T-cell (primary cell): ENCODE data around the gene TJP1. TPM values are rescaled to one million over a fixed set of nuclear protein-coding genes. Genes with fewer than 3 reads are reported as not detected.
"Not testable (repeated sequence)": the region's sequence is repeated elsewhere in the genome, so short reads cannot be mapped to it uniquely, and the experiment has no call there.

Experiments
- ATAC-seq, 4 experiments: fragments of 200-7000 bp in 3 of 4; fragments of 150-1000 bp in 1 of 4; cut with Tn5 transposase; replicated peaks in 1 of 4; 1 replicate in 3 of 4; 2 replicates in 1 of 4; pipeline ENCODE4 v1.10.0; 2021; ENCODE audit warnings: moderate library complexity in 3 of 4, mild to moderate bottlenecking in 2 of 4, moderate number of reproducible peaks in 1 of 4
- CTCF ChIA-PET, 2 donors: fragments of 300-600 bp; sonication (Branson Sonifier 250); formaldehyde crosslinking; loops; one replicate each; lab custom pipeline; 2022; ENCODE audit warnings: antibody characterized with exemption in 2 of 2; lab: Charles Lee
- POLR2A ChIA-PET, 2 donors: fragments of 300-600 bp; sonication (Branson Sonifier 250); formaldehyde crosslinking; loops; one replicate each; lab custom pipeline; 2022; ENCODE audit warnings: antibody characterized with exemption in 2 of 2; lab: Charles Lee
- DNase-seq, 35 experiments: peaks; one replicate each; pipeline versions ENCODE4 v3.0.0 to v3.0.0-alpha.2; 2013 to 2023
- H3K27ac ChIP-seq: one replicate; pipeline ENCODE4 v1.5.1; 2013; ENCODE audit warnings: low read length
- H3K27me3 ChIP-seq, 2 experiments: replicated peaks in 1 of 2; 1 replicate in 1 of 2; 2 replicates in 1 of 2; pipeline versions ENCODE4 v1.6.1 to v1.7.0; 2013; ENCODE audit warnings: low read length in 1 of 2, mixed read lengths in 1 of 2; ENCODE audit not compliant: control insufficient read depth in 2 of 2, insufficient read depth in 2 of 2; ENCODE audit errors: extremely low read depth in 1 of 2
- H3K36me3 ChIP-seq, 2 donors: 1 replicate in 1 of 2; 2 replicates in 1 of 2; pipeline versions ENCODE4 v1.6.1 to v1.7.0; 2013; ENCODE audit warnings: low read length in 1 of 2; ENCODE audit not compliant: control insufficient read depth in 2 of 2, insufficient read depth in 1 of 2; ENCODE audit errors: extremely low read depth in 1 of 2
- H3K4me1 ChIP-seq, 2 experiments: 1 replicate in 1 of 2; 2 replicates in 1 of 2; pipeline versions ENCODE4 v1.6.1 to v1.7.0; 2013; ENCODE audit warnings: low read length in 2 of 2, mixed read lengths in 1 of 2; ENCODE audit not compliant: insufficient read depth in 2 of 2, control insufficient read depth in 1 of 2; ENCODE audit errors: extremely low read depth in 1 of 2
- H3K4me3 ChIP-seq, 2 donors: 1 replicate in 1 of 2; 2 replicates in 1 of 2; pipeline versions ENCODE4 v1.5.1 to v1.7.0; 2013; ENCODE audit warnings: mild to moderate bottlenecking in 2 of 2, low read length in 1 of 2, moderate library complexity in 1 of 2; ENCODE audit not compliant: control insufficient read depth in 1 of 2; ENCODE audit errors: extremely low read depth in 1 of 2
- H3K9me3 ChIP-seq: 2 replicates; pipeline ENCODE4 v1.7.0; 2013
- H3K27ac Mint-ChIP-seq, 2 donors: one replicate each; pipeline ENCODE4 v1.8.0; 2020 to 2021; ENCODE audit warnings: mild to moderate bottlenecking in 2 of 2, mixed read lengths in 2 of 2
- H3K27me3 Mint-ChIP-seq, 2 donors: one replicate each; pipeline ENCODE4 v1.8.0; 2021 to 2022; ENCODE audit warnings: mixed read lengths in 2 of 2
- H3K36me3 Mint-ChIP-seq: one replicate; pipeline ENCODE4 v1.8.0; 2021; ENCODE audit warnings: mixed read lengths
- H3K4me1 Mint-ChIP-seq, 3 donors: one replicate each; pipeline ENCODE4 v1.8.0; 2020 to 2022; ENCODE audit warnings: mixed read lengths in 3 of 3, mild to moderate bottlenecking in 1 of 3
- H3K4me3 Mint-ChIP-seq, 3 donors: one replicate each; pipeline ENCODE4 v1.8.0; 2020 to 2022; ENCODE audit warnings: mild to moderate bottlenecking in 3 of 3, mixed read lengths in 3 of 3, moderate library complexity in 3 of 3
- H3K9me3 Mint-ChIP-seq, 3 donors: one replicate each; pipeline ENCODE4 v1.8.0; 2020 to 2022; ENCODE audit warnings: mixed read lengths in 3 of 3
- WGBS: methylation state at CpG from one replicate; pipeline ENCODE4 v1.1.5; 2013; ENCODE audit warnings: missing lambda C conversion rate; ENCODE audit not compliant: insufficient coverage; 5-methylcytosine and 5-hydroxymethylcytosine counted together
- total RNA-seq, 35 experiments: library from RNA in 6 of 35; stranded (reverse) in 6 of 35; fragments of 120-200 nt in 1 of 35; gene quantifications; one replicate each; pipeline versions ENCODE4 v1.2.1 to v1.2.4 and lab custom pipeline; 2013 to 2026

Gene TJP1
- total RNA-seq, 5 donors from 2014 or later (not counting 1 experiment from before 2014, with no cell fraction given) = 0.41 to 0.73 (median 0.53) TPM; not detected in 2

GRCh38 chr15:29665444-29666003, 156.7 kb downstream of the TJP1 start:
- Mint-ChIP-seq H3K36me3 (no peaks in the 10 kb centered on the region), H3K27ac (no peak overlapping the region), H3K9me3 (no peaks in the 10 kb centered on the region), H3K4me3 (no peak overlapping the region), H3K4me1 (no peaks in the 10 kb centered on the region), H3K27me3 (peaks cover 5 to 14% of the 10 kb centered on the region in 2 donors)
- H3K4me3 ChIP-seq = no peak overlapping the region
- H3K4me1 ChIP-seq = no peaks in the 10 kb centered on the region
- ChIA-PET CTCF (interaction anchor here in 1 of 2 donors (0.7 kb wide), 1 partner anchor 107 kb away, joined by 5 read pairs; no protein-coding TSS in a partner anchor), POLR2A (no interaction called here)
- no peaks in the 10 kb centered on the region for H3K9me3 ChIP-seq
- H3K36me3 ChIP-seq = no peaks in the 10 kb centered on the region
- ATAC-seq (no peak), DNase-seq (no peak)
- peaks cover 0 to 2% of the 10 kb centered on the region in 2 experiments for H3K27me3 ChIP-seq
- WGBS = 54% methylated on average over 3 of the region's 13 CpGs
- no peak overlapping the region for H3K27ac ChIP-seq

GRCh38 chr15:29664406-29664805, 157.9 kb downstream of the TJP1 start:
- DNase-seq (no peak), ATAC-seq (no peak)
- Mint-ChIP-seq H3K27me3 (peaks cover 5 to 10% of the 10 kb centered on the region in 2 donors), H3K4me1 (no peaks in the 10 kb centered on the region), H3K4me3 (no peak overlapping the region), H3K27ac (no peak overlapping the region), H3K36me3 (no peaks in the 10 kb centered on the region), H3K9me3 (no peaks in the 10 kb centered on the region)
- no peaks in the 10 kb centered on the region for H3K36me3 ChIP-seq
- no peak overlapping the region for H3K27ac ChIP-seq
- WGBS = 89% methylated on average over 3 of the region's 13 CpGs
- no peaks in the 10 kb centered on the region for H3K4me1 ChIP-seq
- no peaks in the 10 kb centered on the region for H3K27me3 ChIP-seq
- no peaks in the 10 kb centered on the region for H3K9me3 ChIP-seq
- ChIA-PET CTCF (no interaction called here), POLR2A (no interaction called here)
- H3K4me3 ChIP-seq = no peak overlapping the region

GRCh38 chr15:29657476-29657817, 164.8 kb downstream of the TJP1 start:
- POLR2A ChIA-PET = interaction anchor here in 1 of 2 donors (0.6 kb wide), 1 partner anchor 421 kb away, joined by 4 read pairs; no protein-coding TSS in a partner anchor
- not testable (repeated sequence) for ATAC-seq

GRCh38 chr15:29656636-29657475, 165.4 kb downstream of the TJP1 start:
- no peak overlapping the region for H3K27ac ChIP-seq
- no peak overlapping the region for H3K4me3 ChIP-seq
- no peaks in the 10 kb centered on the region for H3K9me3 ChIP-seq
- POLR2A ChIA-PET = interaction anchor here in 1 of 2 donors (0.5 to 0.6 kb wide), 2 partner anchors 36 to 420 kb away, joined by 3 to 4 read pairs; no protein-coding TSS in a partner anchor
- DNase-seq (no peak), ATAC-seq (no peak)
- CTCF ChIA-PET = no interaction called here
- H3K27me3 Mint-ChIP-seq = no peaks in the 10 kb centered on the region
- no peaks in the 10 kb centered on the region for H3K4me1 Mint-ChIP-seq
- no peak overlapping the region for H3K4me3 Mint-ChIP-seq
- H3K36me3 Mint-ChIP-seq = no peaks in the 10 kb centered on the region
- no peaks in the 10 kb centered on the region for H3K36me3 ChIP-seq
- H3K27ac Mint-ChIP-seq = no peak overlapping the region
- H3K27me3 ChIP-seq = no peaks in the 10 kb centered on the region
- H3K4me1 ChIP-seq = no peaks in the 10 kb centered on the region
- peaks cover 0 to 7% (median 3%) of the 10 kb centered on the region in 3 donors for H3K9me3 Mint-ChIP-seq
- 81% methylated on average over 22 of the region's 33 CpGs for WGBS

More at GRCh38 chr15:29657476-29657817, 164.8 kb downstream of the TJP1 start:
- H3K27me3 ChIP-seq, CTCF ChIA-PET, H3K27ac Mint-ChIP-seq, H3K4me1 ChIP-seq, H3K27me3 Mint-ChIP-seq, H3K36me3 Mint-ChIP-seq, H3K4me1 Mint-ChIP-seq, H3K4me3 ChIP-seq, H3K36me3 ChIP-seq, H3K9me3 ChIP-seq, H3K27ac ChIP-seq, H3K9me3 Mint-ChIP-seq, H3K4me3 Mint-ChIP-seq, DNase-seq: not testable (repeated sequence)
- no CpG with 5 or more reads among the region's 6 CpGs for WGBS

- DNase-seq (no peak), ATAC-seq (no peak)
- Histone ChIP-seq H3K27ac (no peak overlapping the region), H3K9me3 (no peaks in the 10 kb centered on the region), H3K4me1 (no peaks in the 10 kb centered on the region), H3K27me3 (no peaks in the 10 kb centered on the region), H3K4me3 (no peak overlapping the region), H3K36me3 (no peaks in the 10 kb centered on the region)
- Mint-ChIP-seq H3K36me3 (no peaks in the 10 kb centered on the region), H3K4me3 (no peak overlapping the region), H3K4me1 (no peaks in the 10 kb centered on the region), H3K9me3 (peaks cover 2 to 11% (median 8%) of the 10 kb centered on the region in 3 donors), H3K27me3 (no peaks in the 10 kb centered on the region), H3K27ac (no peak overlapping the region)
- POLR2A ChIA-PET = no interaction called here
- WGBS = 48% methylated on average over 2 of the region's 7 CpGs
- CTCF ChIA-PET = no interaction called here
Measured at GRCh38 chr15:29652595-29652994, 169.7 kb downstream of the TJP1 start.

GRCh38 chr15:29651476-29652233, 170.6 kb downstream of the TJP1 start:
- ChIA-PET POLR2A (no interaction called here), CTCF (no interaction called here)
- Histone ChIP-seq H3K36me3 (no peaks in the 10 kb centered on the region), H3K27me3 (no peaks in the 10 kb centered on the region), H3K27ac (no peak overlapping the region), H3K4me1 (no peaks in the 10 kb centered on the region), H3K4me3 (no peak overlapping the region), H3K9me3 (no peaks in the 10 kb centered on the region)
- no peaks in the 10 kb centered on the region for H3K27me3 Mint-ChIP-seq
- no peaks in the 10 kb centered on the region for H3K4me1 Mint-ChIP-seq
- no peak overlapping the region for H3K4me3 Mint-ChIP-seq
- no peak overlapping the region for H3K27ac Mint-ChIP-seq
- no peaks in the 10 kb centered on the region for H3K36me3 Mint-ChIP-seq
- WGBS = 78% methylated on average over 8 of the region's 11 CpGs
- peaks cover 10 to 16% (median 11%) of the 10 kb centered on the region in 3 donors for H3K9me3 Mint-ChIP-seq
- no peak for ATAC-seq
- DNase-seq = no peak
